ENCODE data around the gene MIEF1. TPM values are rescaled to one million over a fixed set of nuclear protein-coding genes. Genes with fewer than 3 reads are reported as not detected.
A peak's percentile ranks its signal among the peaks of the same experiment; 100 is the strongest.

Gene MIEF1
- total and polyA plus RNA-seq, 2 donors (not counting 1 experiment from before 2014, with no cell fraction given), result 9.8 to 37.2 TPM

GRCh38 chr22:39472570-39473556, 29.2 kb upstream of the MIEF1 start:
- Histone ChIP-seq H3K4me3 (ENCODE audit: control extremely low read depth in 1 of 5, extremely low read depth in 1 of 5, insufficient read depth in 1 of 5, low read depth in 2 of 5, low read length in 4 of 5) (peak overlapping the region in 1 of 5 experiments; percentile 2), H3K27ac (ENCODE audit: low read length in 2 of 2) (peak overlapping the region in 1 of 2 donors; percentile 68), H3K27me3 (replicated peaks in 1 of 4; ENCODE audit: control extremely low read depth in 1 of 4, control insufficient read depth in 3 of 4, insufficient read depth in 4 of 4, low read length in 3 of 4) (no peaks in the 10 kb centered on the region), H3K9me3 (ENCODE audit: control extremely low read depth in 1 of 3, control insufficient read depth in 2 of 3, insufficient read depth in 1 of 3, low read length in 2 of 3) (no peaks in the 10 kb centered on the region), H4K20me1 (ENCODE audit: control insufficient read depth, insufficient read depth, low read length, poor library complexity, severe bottlenecking) (peaks cover 4% of the 10 kb centered on the region), H3K4me2 (replicated peaks; ENCODE audit: low read depth, low read length, poor library complexity, severe bottlenecking) (peak overlapping the region; percentile 69), H3K36me3 (replicated peaks in 1 of 2; ENCODE audit: control extremely low read depth in 1 of 2, control insufficient read depth in 1 of 2, extremely low read depth in 1 of 2, insufficient read depth in 2 of 2, low read length in 1 of 2) (no peaks in the 10 kb centered on the region), H3K4me1 (ENCODE audit: control insufficient read depth in 2 of 2, insufficient read depth in 2 of 2, low read length in 2 of 2) (peaks cover 30 to 56% of the 10 kb centered on the region in 2 donors), H3K79me2 (ENCODE audit: control insufficient read depth, insufficient read depth, low read length) (peaks cover 34% of the 10 kb centered on the region), H3K9ac (ENCODE audit: low read length) (peak overlapping the region; percentile 32), H2AFZ (ENCODE audit: insufficient read depth, low read depth, low read length, poor library complexity, severe bottlenecking) (no peak overlapping the region)
- Mint-ChIP-seq H3K4me1 (peaks cover 51% of the 10 kb centered on the region), H3K4me3 (peak overlapping the region; percentile 70), H3K27ac (peak overlapping the region; percentile 89), H3K9me3 (ENCODE audit: insufficient read depth) (no peaks in the 10 kb centered on the region), H3K27me3 (no peaks in the 10 kb centered on the region)
- TF ChIP-seq CTCF (IDR thresholded peaks at IDR 0.05), result no peak
- no peak for TF ChIP-seq EZH2 (IDR thresholded peaks at IDR 0.05; ENCODE audit: borderline replicate concordance, insufficient read depth, low read depth, low read length, poor library complexity, severe bottlenecking)
- ChIA-PET CTCF (interaction anchor here (1.0 to 2.7 kb wide), 6 partner anchors 21 to 129 kb away, joined by 3 to 9 read pairs (median 4); partner anchors contain the start of gene TAB1), POLR2A (interaction anchor here (1.0 to 2.2 kb wide), 3 partner anchors 26 to 153 kb away, joined by 4 to 8 read pairs (median 4); partner anchors contain the start of genes RPL3 and TAB1)
- WGBS (ENCODE audit: insufficient coverage), result 74% methylated on average over 19 of the region's 19 CpGs
- DNase-seq (peak; percentile 65), ATAC-seq (ENCODE audit: low read depth) (peak; percentile 68)
- intact Hi-C loops (cut with micrococcal nuclease), result loop anchor here (1.0 to 5.0 kb wide), 3 partner anchors 26 to 74 kb away; partner anchors contain the start of gene TAB1

Data from B cell (primary cell).